ENCODE results near the gene C4orf50. TPM values are rescaled to one million over a fixed set of nuclear protein-coding genes. Genes with fewer than 3 reads are reported as not detected.

C4orf50 gene
- total RNA-seq, 2 experiments from 2014 or later, result 0.07 TPM

DNA sequence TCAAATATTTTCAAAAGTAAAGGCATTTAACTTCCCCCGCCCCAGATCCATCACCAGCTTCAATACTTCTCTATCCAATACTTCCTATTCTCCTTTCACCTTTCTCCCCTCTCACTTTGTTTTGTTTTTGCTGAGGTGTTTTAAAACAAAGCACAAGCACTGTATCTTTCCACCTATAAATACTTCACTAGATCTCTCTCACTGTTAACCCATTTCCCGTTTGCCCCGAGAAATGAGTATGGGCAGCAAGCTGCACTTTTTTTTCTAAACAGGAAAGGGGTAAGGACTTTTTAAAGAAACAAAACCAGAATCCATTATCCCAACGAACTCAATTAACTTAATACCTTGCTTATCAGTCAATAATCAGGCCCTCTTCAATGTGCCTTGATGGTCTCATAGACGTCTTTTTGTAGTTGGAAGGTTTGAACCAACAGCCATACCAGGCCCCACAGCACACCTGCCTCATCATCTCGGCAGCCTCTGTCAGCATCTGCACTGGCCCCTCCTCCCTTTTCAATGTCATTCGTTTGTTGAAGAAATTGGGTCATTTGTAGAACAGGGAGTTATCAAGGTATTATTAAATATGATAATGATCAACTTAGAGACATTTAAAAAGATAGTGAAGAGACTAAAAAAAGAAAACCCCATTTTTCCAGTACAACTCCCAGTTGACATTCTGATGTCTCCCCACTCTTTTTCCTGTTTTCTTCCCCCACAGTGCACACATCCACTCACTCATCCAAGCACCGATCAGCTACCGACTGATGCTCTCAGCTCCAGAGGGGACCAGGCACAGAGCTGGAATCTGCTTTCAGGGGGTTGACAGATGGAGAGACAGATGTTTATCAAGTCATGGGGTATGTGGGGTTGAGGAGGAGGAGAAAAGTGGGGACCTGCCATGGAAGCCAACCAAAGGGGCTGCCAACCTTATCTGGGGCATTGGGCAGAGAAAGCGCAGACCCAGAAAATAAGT lies 151.1 kb downstream of the C4orf50 start:
- CTCF ChIA-PET, result interaction anchor here (1.0 kb wide), 1 partner anchor 40 kb away, joined by 3 read pairs; no protein-coding TSS in a partner anchor
- DNase-seq, result no peak
- no peak for ATAC-seq
- Mint-ChIP-seq H3K4me1 (ENCODE audit: low read depth) (peaks cover 24% of the 10 kb centered on the region), H3K9me3 (no peaks in the 10 kb centered on the region), H3K36me3 (ENCODE audit: low read depth) (no peaks in the 10 kb centered on the region), H3K4me3 (no peak overlapping the region), H3K27ac (no peak overlapping the region), H3K27me3 (peaks cover 12% of the 10 kb centered on the region)
- POLR2A ChIA-PET, result no interaction called here
- TF ChIP-seq, protein P1, sequence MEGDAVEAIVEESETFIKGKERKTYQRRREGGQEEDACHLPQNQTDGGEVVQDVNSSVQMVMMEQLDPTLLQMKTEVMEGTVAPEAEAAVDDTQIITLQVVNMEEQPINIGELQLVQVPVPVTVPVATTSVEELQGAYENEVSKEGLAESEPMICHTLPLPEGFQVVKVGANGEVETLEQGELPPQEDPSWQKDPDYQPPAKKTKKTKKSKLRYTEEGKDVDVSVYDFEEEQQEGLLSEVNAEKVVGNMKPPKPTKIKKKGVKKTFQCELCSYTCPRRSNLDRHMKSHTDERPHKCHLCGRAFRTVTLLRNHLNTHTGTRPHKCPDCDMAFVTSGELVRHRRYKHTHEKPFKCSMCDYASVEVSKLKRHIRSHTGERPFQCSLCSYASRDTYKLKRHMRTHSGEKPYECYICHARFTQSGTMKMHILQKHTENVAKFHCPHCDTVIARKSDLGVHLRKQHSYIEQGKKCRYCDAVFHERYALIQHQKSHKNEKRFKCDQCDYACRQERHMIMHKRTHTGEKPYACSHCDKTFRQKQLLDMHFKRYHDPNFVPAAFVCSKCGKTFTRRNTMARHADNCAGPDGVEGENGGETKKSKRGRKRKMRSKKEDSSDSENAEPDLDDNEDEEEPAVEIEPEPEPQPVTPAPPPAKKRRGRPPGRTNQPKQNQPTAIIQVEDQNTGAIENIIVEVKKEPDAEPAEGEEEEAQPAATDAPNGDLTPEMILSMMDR (IDR thresholded peaks at IDR 0.05), result no peak
- intact Hi-C loops (cut with micrococcal nuclease), result no loop called here

DNA sequence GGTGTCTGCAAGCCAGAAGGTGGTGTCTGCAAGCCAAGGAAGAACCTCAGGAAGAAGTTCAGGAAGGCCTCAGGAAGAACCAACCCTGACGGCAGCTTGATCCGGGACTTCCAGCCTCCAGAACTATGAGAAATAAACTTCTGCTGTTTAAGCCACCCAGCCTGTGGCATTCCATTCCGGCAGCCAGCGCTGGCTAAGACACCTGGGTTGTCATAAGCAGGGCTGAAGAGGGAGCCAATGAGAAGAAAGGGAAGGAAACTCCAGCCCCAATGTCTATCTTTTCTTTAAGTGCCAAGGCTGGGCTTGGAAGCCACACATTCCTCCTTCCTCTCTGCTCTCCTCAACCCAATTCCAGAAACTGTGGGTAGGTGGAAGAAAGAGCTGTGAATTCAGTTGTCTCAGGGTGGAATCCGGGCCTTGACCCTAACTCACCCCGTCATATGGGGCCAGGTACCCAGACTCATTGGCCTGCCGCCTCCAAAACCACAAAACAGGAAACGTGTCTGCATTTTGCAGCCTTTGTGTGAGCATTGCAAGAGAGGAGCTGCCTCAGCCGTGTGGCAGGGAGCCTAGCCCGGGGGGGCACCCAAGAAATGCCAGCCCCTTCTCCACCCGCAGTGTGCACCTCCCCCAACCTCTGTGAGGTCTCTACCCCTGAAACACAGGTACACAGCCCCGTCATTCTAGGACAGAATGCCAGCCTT lies 152.2 kb downstream of the C4orf50 start:
- no peaks in the 10 kb centered on the region for H3K36me3 Mint-ChIP-seq (ENCODE audit: low read depth)
- intact Hi-C loops (cut with micrococcal nuclease), result no loop called here
- POLR2A ChIA-PET, result no interaction called here
- ATAC-seq, result peak; percentile 47
- peaks cover 24% of the 10 kb centered on the region for H3K4me1 Mint-ChIP-seq (ENCODE audit: low read depth)
- DNase-seq, result peak; percentile 47
- H3K4me3 Mint-ChIP-seq, result no peak overlapping the region
- CTCF ChIA-PET, result no interaction called here
- TF ChIP-seq, protein P1 (IDR thresholded peaks at IDR 0.05), result no peak
- no peaks in the 10 kb centered on the region for H3K9me3 Mint-ChIP-seq
- no peak overlapping the region for H3K27ac Mint-ChIP-seq
- H3K27me3 Mint-ChIP-seq, result peaks cover 13% of the 10 kb centered on the region

DNA sequence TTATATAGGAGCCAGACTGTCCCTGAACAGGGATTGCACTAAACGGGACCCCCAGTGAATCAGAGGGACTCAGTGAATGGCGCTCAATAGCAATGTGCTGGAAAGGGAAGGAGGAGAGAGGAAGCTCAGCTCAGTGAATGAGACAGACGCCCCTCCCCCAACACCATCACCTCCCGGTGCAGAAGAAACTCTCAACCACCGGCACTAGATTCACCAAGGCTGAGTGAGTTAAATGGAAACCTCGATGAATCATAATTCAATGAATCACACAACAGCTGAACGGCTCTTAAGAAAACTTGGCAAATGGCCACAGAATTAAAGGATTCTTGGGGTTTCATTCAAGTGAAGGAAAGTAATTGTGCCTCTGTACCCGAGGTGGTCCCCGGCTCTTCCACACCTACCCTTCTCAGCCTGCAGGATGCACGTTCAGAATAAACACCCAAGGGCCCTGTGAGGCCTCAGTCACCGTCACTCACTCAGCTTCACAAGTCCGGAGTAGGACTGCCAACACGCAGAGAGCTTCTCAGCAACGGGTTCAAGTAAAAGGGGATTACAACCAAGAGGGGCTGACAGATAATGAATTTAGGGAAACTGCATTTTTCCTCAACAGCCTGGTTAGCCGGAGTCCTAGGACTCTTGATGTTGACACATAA lies 154.6 kb downstream of the C4orf50 start:
- CTCF ChIA-PET, result no interaction called here
- H3K9me3 Mint-ChIP-seq, result no peaks in the 10 kb centered on the region
- TF ChIP-seq, protein P1 (IDR thresholded peaks at IDR 0.05), result no peak

DNA sequence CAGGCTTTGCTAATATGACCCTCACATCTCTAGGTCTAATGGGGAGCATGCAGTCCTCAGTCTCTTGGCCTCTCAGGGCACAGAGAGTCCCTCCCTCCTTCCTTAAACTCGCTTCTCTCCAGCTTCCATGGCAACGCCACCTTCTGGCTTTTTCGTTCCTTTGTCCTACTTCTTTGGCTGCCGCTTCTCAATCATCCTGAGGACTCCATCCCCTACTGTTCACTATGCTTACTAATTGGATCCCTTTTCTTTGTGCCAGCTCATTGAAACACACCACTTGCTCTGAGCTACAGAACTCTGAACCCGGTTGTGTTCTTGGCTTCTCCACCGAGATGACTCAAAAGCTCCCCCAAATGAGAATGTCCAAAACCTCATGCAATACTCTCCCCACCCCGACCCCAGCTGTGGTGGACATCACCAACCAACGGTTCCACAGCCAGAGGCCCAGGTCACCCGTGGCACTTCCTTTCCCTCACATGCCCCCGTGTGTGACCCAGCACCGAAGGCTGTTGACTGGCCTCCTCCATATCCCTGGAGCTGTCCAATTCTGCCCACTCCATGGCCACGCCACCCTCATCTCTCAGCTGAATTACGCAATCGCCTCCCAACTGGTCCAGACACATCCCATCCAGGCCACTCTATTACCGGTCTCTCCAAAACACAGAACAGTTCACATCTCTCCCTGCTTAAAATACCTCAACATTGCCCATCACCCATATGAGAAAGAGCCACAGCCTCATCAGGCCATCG lies 160.0 kb downstream of the C4orf50 start:
- TF ChIP-seq, protein P1 (IDR thresholded peaks at IDR 0.05), result no peak
- ChIA-PET POLR2A (no interaction called here), CTCF (no interaction called here)
- Mint-ChIP-seq H3K27ac (no peak overlapping the region), H3K4me3 (no peak overlapping the region), H3K4me1 (ENCODE audit: low read depth) (peaks cover 2% of the 10 kb centered on the region), H3K36me3 (ENCODE audit: low read depth) (no peaks in the 10 kb centered on the region), H3K9me3 (no peaks in the 10 kb centered on the region), H3K27me3 (peaks cover 3% of the 10 kb centered on the region)
- intact Hi-C loops (cut with micrococcal nuclease), result no loop called here
- ATAC-seq, result no peak
- DNase-seq, result no peak

More for the DNA sequence above, 154.6 kb downstream of the C4orf50 start:
- Mint-ChIP-seq H3K27me3 (peaks cover 10% of the 10 kb centered on the region), H3K4me3 (no peak overlapping the region), H3K36me3 (ENCODE audit: low read depth) (no peaks in the 10 kb centered on the region), H3K27ac (peak overlapping the region; percentile 55), H3K4me1 (ENCODE audit: low read depth) (peaks cover 24% of the 10 kb centered on the region)
- intact Hi-C loops (cut with micrococcal nuclease), result no loop called here
- ATAC-seq, result peak; percentile 95
- POLR2A ChIA-PET, result interaction anchor here (0.8 kb wide), 1 partner anchor 9 kb away, joined by 3 read pairs; no protein-coding TSS in a partner anchor
- DNase-seq, result peak; percentile 86

All from activated CD8-positive, alpha-beta T cell treated with anti-CD3 and anti-CD28 coated beads for 36 hours (primary cell).